Ishikawa (cell line): ENCODE measurements around the gene TACC2.

Source experiments
- CREB1 ChIP-seq: IDR thresholded peaks from 2 replicates; pipeline ENCODE4 v1.6.1; 2012; ENCODE audit warnings: low read depth
- EP300 ChIP-seq: IDR thresholded peaks from 2 replicates; pipeline ENCODE4 v1.6.1; 2012; ENCODE audit warnings: borderline replicate concordance
- NFIC ChIP-seq: IDR thresholded peaks from 2 replicates; pipeline ENCODE4 v1.6.1; 2012
- RAD21 ChIP-seq: IDR thresholded peaks from 2 replicates; pipeline ENCODE4 v1.6.1; 2012; ENCODE audit warnings: low read depth
- TAF1 ChIP-seq: IDR thresholded peaks from 2 replicates; pipeline ENCODE4 v1.6.1; 2012; ENCODE audit warnings: low read depth, mild to moderate bottlenecking
- ZBTB7A ChIP-seq: IDR thresholded peaks from 2 replicates; pipeline ENCODE4 v1.6.1; 2012; ENCODE audit warnings: low read depth
- TF ChIP-seq, protein P1 (sequence below): IDR thresholded peaks from 2 replicates; pipeline ENCODE4 v1.6.1; 2012
- TF ChIP-seq, protein P2 (sequence below): IDR thresholded peaks from 2 replicates; pipeline ENCODE4 v1.6.1; 2012

DNA sequence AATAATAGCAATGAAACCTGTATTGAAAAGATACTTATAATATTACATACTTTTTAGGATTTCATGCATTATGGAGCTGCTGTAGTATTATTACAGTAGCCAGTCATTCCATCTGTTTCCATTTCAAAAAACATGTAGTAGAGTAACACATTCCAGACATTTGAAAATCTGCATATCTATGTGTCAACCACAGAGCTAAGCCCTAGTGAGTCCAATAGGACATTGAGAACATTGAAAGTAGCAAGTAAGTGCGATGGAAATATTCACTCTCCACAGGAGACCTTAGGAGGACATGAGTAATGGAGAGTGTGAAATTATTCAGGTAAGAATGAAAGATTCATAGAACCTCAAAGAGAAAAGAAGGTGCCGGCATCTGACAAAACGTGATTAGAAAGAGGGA is 29.3 kb upstream of the TACC2 start:
- TF ChIP-seq RAD21 (no peak), EP300 (no peak), NFIC (no peak), CREB1 (no peak), ZBTB7A (no peak), TAF1 (no peak)
- TF ChIP-seq, protein P1, sequence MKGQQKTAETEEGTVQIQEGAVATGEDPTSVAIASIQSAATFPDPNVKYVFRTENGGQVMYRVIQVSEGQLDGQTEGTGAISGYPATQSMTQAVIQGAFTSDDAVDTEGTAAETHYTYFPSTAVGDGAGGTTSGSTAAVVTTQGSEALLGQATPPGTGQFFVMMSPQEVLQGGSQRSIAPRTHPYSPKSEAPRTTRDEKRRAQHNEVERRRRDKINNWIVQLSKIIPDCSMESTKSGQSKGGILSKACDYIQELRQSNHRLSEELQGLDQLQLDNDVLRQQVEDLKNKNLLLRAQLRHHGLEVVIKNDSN = no peak
- TF ChIP-seq, protein P2, sequence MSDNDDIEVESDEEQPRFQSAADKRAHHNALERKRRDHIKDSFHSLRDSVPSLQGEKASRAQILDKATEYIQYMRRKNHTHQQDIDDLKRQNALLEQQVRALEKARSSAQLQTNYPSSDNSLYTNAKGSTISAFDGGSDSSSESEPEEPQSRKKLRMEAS = no peak
